Neuronal stem cell (in vitro differentiated cells): ENCODE results near the gene COL9A1.

Source experiments
- DNase-seq: peaks from one replicate; pipeline ENCODE4 v3.0.0-alpha.2; 2013; ENCODE audit warnings: low spot score
- H2AFZ ChIP-seq: one replicate; pipeline ENCODE4 v1.6.1; 2013; ENCODE audit warnings: mild to moderate bottlenecking, low read length, inconsistent platforms
- H2AK5ac ChIP-seq: 2 replicates; pipeline ENCODE4 v1.6.1; 2013; ENCODE audit warnings: low read depth, mild to moderate bottlenecking, inconsistent platforms, low read length, moderate library complexity, mixed read lengths
- H2BK120ac ChIP-seq: 2 replicates; pipeline ENCODE4 v1.6.1; 2013; ENCODE audit warnings: low read depth, mild to moderate bottlenecking, inconsistent platforms, low read length, moderate library complexity, mixed read lengths
- H2BK12ac ChIP-seq: one replicate; pipeline ENCODE4 v1.6.1; 2013; ENCODE audit warnings: low read length, inconsistent platforms
- H2BK15ac ChIP-seq: 2 replicates; pipeline ENCODE4 v1.6.1; 2013; ENCODE audit warnings: mild to moderate bottlenecking, low read length, inconsistent platforms, mixed read lengths
- H2BK5ac ChIP-seq: one replicate; pipeline ENCODE4 v1.6.1; 2013; ENCODE audit warnings: inconsistent platforms, mild to moderate bottlenecking, low read length, moderate library complexity
- H3K14ac ChIP-seq: one replicate; pipeline ENCODE4 v1.6.1; 2013; ENCODE audit warnings: low read length, inconsistent platforms
- H3K18ac ChIP-seq: 2 replicates; pipeline ENCODE4 v1.6.1; 2013; ENCODE audit warnings: low read length, inconsistent platforms
- H3K23ac ChIP-seq: 2 replicates; pipeline ENCODE4 v1.6.1; 2013; ENCODE audit warnings: low read depth, mild to moderate bottlenecking, mixed read lengths, low read length, inconsistent platforms; ENCODE audit not compliant: poor library complexity
- H3K27ac ChIP-seq: replicated peaks from 3 replicates; pipeline ENCODE4 v1.5.1; 2013; ENCODE audit warnings: low read length, inconsistent platforms
- H3K27me3 ChIP-seq, 3 experiments: 2 replicates each; pipeline ENCODE4 v1.6.1; 2013; ENCODE audit warnings: low read length in 3 of 3, mild to moderate bottlenecking in 2 of 3, inconsistent platforms in 1 of 3, low read depth in 1 of 3, mixed read lengths in 1 of 3, moderate library complexity in 1 of 3; ENCODE audit not compliant: control insufficient read depth in 3 of 3, insufficient read depth in 3 of 3
- H3K36me3 ChIP-seq, 2 donors: replicated peaks in 1 of 2; 2 replicates each; pipeline ENCODE4 v1.6.1; 2013; ENCODE audit warnings: low read length in 2 of 2; ENCODE audit not compliant: control insufficient read depth in 2 of 2, insufficient read depth in 2 of 2
- H3K4ac ChIP-seq: 2 replicates; pipeline ENCODE4 v1.6.1; 2013; ENCODE audit warnings: inconsistent platforms, mild to moderate bottlenecking, low read length, moderate library complexity
- H3K4me1 ChIP-seq, 2 donors: 1 replicate in 1 of 2; 2 replicates in 1 of 2; pipeline ENCODE4 v1.6.1; 2013; ENCODE audit warnings: low read length in 2 of 2, low read depth in 1 of 2; ENCODE audit not compliant: control insufficient read depth in 2 of 2, insufficient read depth in 1 of 2
- H3K4me2 ChIP-seq: one replicate; pipeline ENCODE4 v1.6.1; 2013; ENCODE audit warnings: mild to moderate bottlenecking, low read length, inconsistent platforms; ENCODE audit not compliant: insufficient read depth, poor library complexity, severe bottlenecking
- H3K4me3 ChIP-seq, 2 donors: 2 replicates each; pipeline ENCODE4 v1.5.1; 2013; ENCODE audit warnings: low read length in 2 of 2, mild to moderate bottlenecking in 2 of 2, inconsistent platforms in 1 of 2, moderate library complexity in 1 of 2
- H3K79me1 ChIP-seq: one replicate; pipeline ENCODE4 v1.6.1; 2013; ENCODE audit warnings: low read depth, mild to moderate bottlenecking, inconsistent platforms, low read length, moderate library complexity
- H3K9ac ChIP-seq: one replicate; pipeline ENCODE4 v1.6.1; 2013; ENCODE audit warnings: mild to moderate bottlenecking, low read depth, low read length, inconsistent platforms; ENCODE audit not compliant: poor library complexity
- H3K9me3 ChIP-seq, 2 donors: replicated peaks in 1 of 2; 2 replicates each; pipeline versions ENCODE3 to v1.6.1; 2013; ENCODE audit warnings: low read length in 2 of 2, mild to moderate bottlenecking in 2 of 2, inconsistent platforms in 1 of 2, low read depth in 1 of 2, mixed read lengths in 1 of 2, moderate library complexity in 1 of 2; ENCODE audit not compliant: control insufficient read depth in 2 of 2, insufficient read depth in 1 of 2
- H4K8ac ChIP-seq: one replicate; pipeline ENCODE4 v1.6.1; 2013; ENCODE audit warnings: low read depth, mild to moderate bottlenecking, inconsistent platforms, low read length, moderate library complexity
- H4K91ac ChIP-seq: one replicate; pipeline ENCODE4 v1.6.1; 2013; ENCODE audit warnings: low read length, low read depth, mild to moderate bottlenecking, inconsistent platforms; ENCODE audit not compliant: poor library complexity
- WGBS, 2 donors: extraction: QIAGEN DNeasy Blood & Tissue Kit; methylation state at CpG; one replicate each; pipeline ENCODE4 v1.1.7; 2013; ENCODE audit warnings: missing lambda C conversion rate in 2 of 2, mixed read lengths in 1 of 2; ENCODE audit not compliant: insufficient read length in 2 of 2, insufficient replicate concordance in 1 of 2; ENCODE audit errors: extremely low coverage in 2 of 2; 5-methylcytosine and 5-hydroxymethylcytosine counted together

COL9A1 gene

GRCh38 chr6:70285201-70285600 is 17.7 kb downstream of the COL9A1 start:
- no peak for DNase-seq
- no peak overlapping the region for H3K4me2 ChIP-seq
- peaks cover 7% of the 10 kb centered on the region in 2 donors for H3K9me3 ChIP-seq
- no peak overlapping the region for H4K8ac ChIP-seq
- H2BK12ac ChIP-seq = no peak overlapping the region
- H3K4me3 ChIP-seq = no peak overlapping the region
- H4K91ac ChIP-seq = no peak overlapping the region
- no peak overlapping the region for H3K18ac ChIP-seq
- no peak overlapping the region for H2AK5ac ChIP-seq
- H3K4ac ChIP-seq = no peak overlapping the region
- no peak overlapping the region for H3K27ac ChIP-seq
- H2BK5ac ChIP-seq = no peak overlapping the region
- H3K14ac ChIP-seq = no peak overlapping the region
- H3K27me3 ChIP-seq = peaks cover 3 to 29% (median 13%) of the 10 kb centered on the region in 3 experiments
- H3K4me1 ChIP-seq = peaks cover 3 to 6% of the 10 kb centered on the region in 2 donors
- no peaks in the 10 kb centered on the region for H3K36me3 ChIP-seq
- no peak overlapping the region for H3K23ac ChIP-seq
- H2BK15ac ChIP-seq = no peak overlapping the region
- no peaks in the 10 kb centered on the region for H3K79me1 ChIP-seq
- no peak overlapping the region for H2BK120ac ChIP-seq
- WGBS, 2 donors = no CpG with 5 or more reads among the region's 4 CpGs
- no peak overlapping the region for H2AFZ ChIP-seq
- no peak overlapping the region for H3K9ac ChIP-seq

- Histone ChIP-seq H4K91ac (no peak overlapping the region), H2BK5ac (peak overlapping the region; percentile 53), H3K9me3 (peaks cover 7% of the 10 kb centered on the region in 2 donors), H2AFZ (peak overlapping the region; percentile 98), H3K36me3 (no peaks in the 10 kb centered on the region), H2AK5ac (peak overlapping the region; percentile 81), H3K14ac (peak overlapping the region; percentile 21), H3K4me2 (peak overlapping the region; percentile 83), H3K4me1 (peaks cover 3 to 6% of the 10 kb centered on the region in 2 donors), H2BK12ac (peak overlapping the region; percentile 84), H3K27ac (no peak overlapping the region), H4K8ac (no peak overlapping the region), H3K9ac (peak overlapping the region; percentile 21), H3K79me1 (no peaks in the 10 kb centered on the region), H3K4me3 (peak overlapping the region; percentile 58 to 77), H2BK15ac (peak overlapping the region; percentile 75), H3K18ac (peak overlapping the region; percentile 94), H2BK120ac (peak overlapping the region; percentile 31), H3K4ac (no peak overlapping the region), H3K23ac (peak overlapping the region; percentile 43), H3K27me3 (peaks cover 3 to 29% (median 13%) of the 10 kb centered on the region in 3 experiments)
- peak; percentile 49 for DNase-seq
- WGBS, 2 donors = no CpG with 5 or more reads among the region's 31 CpGs
Observed at GRCh38 chr6:70282919-70283461, 19.9 kb downstream of the COL9A1 start.

DNA sequence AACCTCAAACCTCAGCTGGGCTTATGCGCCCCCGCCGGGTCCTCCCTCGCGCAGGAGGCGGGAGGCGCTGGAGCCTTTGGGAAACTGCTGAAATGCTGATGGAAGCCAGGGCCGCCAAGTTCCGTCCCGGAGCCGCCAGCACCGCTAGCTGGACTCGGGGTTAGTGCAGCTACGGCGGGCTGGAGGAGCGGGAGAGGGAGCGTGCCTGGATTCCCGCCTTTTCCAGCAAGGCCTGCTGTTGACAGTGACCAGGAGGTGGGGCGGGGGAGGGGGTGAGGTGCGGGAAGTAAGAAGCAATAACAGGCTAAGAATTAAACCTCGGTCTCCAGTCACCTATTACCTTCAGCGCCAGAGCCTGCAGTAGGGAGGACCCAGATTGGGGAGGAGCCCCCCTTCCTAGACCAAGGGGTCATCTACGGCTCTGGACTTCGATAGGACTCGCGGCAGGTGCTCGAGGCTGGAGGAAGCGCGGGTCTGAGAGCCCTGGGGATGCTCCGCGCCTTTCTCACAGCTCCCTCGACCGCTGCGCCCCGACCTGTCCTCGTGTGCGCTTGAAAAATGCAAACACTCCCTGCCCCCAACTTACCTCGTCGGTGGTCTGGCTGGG is 20.5 kb downstream of the COL9A1 start:
- H3K27me3 ChIP-seq = peaks cover 3 to 27% (median 13%) of the 10 kb centered on the region in 3 experiments
- H4K91ac ChIP-seq = no peak overlapping the region
- H3K14ac ChIP-seq = peak overlapping the region; percentile 47
- H3K9me3 ChIP-seq = peaks cover 7% of the 10 kb centered on the region in 2 donors
- peak overlapping the region; percentile 84 for H2BK12ac ChIP-seq
- H3K9ac ChIP-seq = peak overlapping the region; percentile 21
- H3K4me3 ChIP-seq = peak overlapping the region; percentile 58 to 77
- H2BK15ac ChIP-seq = peak overlapping the region; percentile 75
- H3K18ac ChIP-seq = peak overlapping the region; percentile 94
- peak overlapping the region; percentile 98 for H2AFZ ChIP-seq
- peak overlapping the region; percentile 91 for H3K23ac ChIP-seq
- no peak overlapping the region for H2AK5ac ChIP-seq
- peak; percentile 24 for DNase-seq
- no peak overlapping the region for H4K8ac ChIP-seq
- H3K36me3 ChIP-seq = no peaks in the 10 kb centered on the region
- no peak overlapping the region for H3K4ac ChIP-seq
- WGBS, 2 donors = no CpG with 5 or more reads among the region's 39 CpGs
- H3K27ac ChIP-seq = no peak overlapping the region
- H2BK5ac ChIP-seq = peak overlapping the region; percentile 53
- peak overlapping the region; percentile 83 for H3K4me2 ChIP-seq
- H3K79me1 ChIP-seq = no peaks in the 10 kb centered on the region
- peak overlapping the region; percentile 31 for H2BK120ac ChIP-seq
- peaks cover 3 to 6% of the 10 kb centered on the region in 2 donors for H3K4me1 ChIP-seq

- peak overlapping the region in 1 of 2 donors; percentile 58 for H3K4me3 ChIP-seq
- H3K4ac ChIP-seq = no peak overlapping the region
- no peaks in the 10 kb centered on the region for H3K36me3 ChIP-seq
- DNase-seq = no peak
- no peaks in the 10 kb centered on the region for H3K79me1 ChIP-seq
- no peak overlapping the region for H3K9ac ChIP-seq
- H2AK5ac ChIP-seq = no peak overlapping the region
- peak overlapping the region; percentile 94 for H3K18ac ChIP-seq
- no peak overlapping the region for H3K23ac ChIP-seq
- H3K27me3 ChIP-seq = peaks cover 3 to 22% (median 13%) of the 10 kb centered on the region in 3 experiments
- no peak overlapping the region for H3K14ac ChIP-seq
- no peak overlapping the region for H2BK12ac ChIP-seq
- no peak overlapping the region for H2BK120ac ChIP-seq
- WGBS, 2 donors = no CpG with 5 or more reads among the region's 8 CpGs
- H3K4me1 ChIP-seq = peaks cover 3 to 6% of the 10 kb centered on the region in 2 donors
- no peak overlapping the region for H2BK15ac ChIP-seq
- H4K8ac ChIP-seq = no peak overlapping the region
- H3K27ac ChIP-seq = no peak overlapping the region
- H3K9me3 ChIP-seq = peaks cover 7% of the 10 kb centered on the region in 2 donors
- peak overlapping the region; percentile 53 for H2BK5ac ChIP-seq
- no peak overlapping the region for H4K91ac ChIP-seq
- H3K4me2 ChIP-seq = no peak overlapping the region
- peak overlapping the region; percentile 98 for H2AFZ ChIP-seq
Observed at GRCh38 chr6:70281923-70282311, 21.0 kb downstream of the COL9A1 start.
